K562 (cell line): ENCODE results near the gene ST6GALNAC6. TPM values are rescaled to one million over a fixed set of nuclear protein-coding genes. Genes with fewer than 3 reads are reported as not detected.

Source experiments
- ADNP ChIP-seq: fragments of 200-800 bp; sonication (Bioruptor generic); IDR thresholded peaks from 2 replicates; pipeline ENCODE4 v1.6.1; 2016; ENCODE audit warnings: missing genetic modification characterization, missing compliant biosample characterization
- ATF4 ChIP-seq: fragments of 450-650 bp; formaldehyde crosslinking; IDR thresholded peaks from 2 replicates; pipeline ENCODE4 v1.4.0; 2022; ENCODE audit warnings: mild to moderate bottlenecking, moderate library complexity
- CGGBP1 ChIP-seq: fragments of 250-450 bp; sonication (Bioruptor Pico); IDR thresholded peaks from 2 replicates; pipeline ENCODE4 v1.9.0; 2021; ENCODE audit warnings: mild to moderate bottlenecking
- HMG20A ChIP-seq: fragments of 450-650 bp; formaldehyde crosslinking; conservative IDR thresholded peaks from 2 replicates; pipeline ENCODE4 v1.4.0; 2020; ENCODE audit warnings: mild to moderate bottlenecking, mixed read lengths
- HMG20B ChIP-seq: fragments of 250-450 bp; sonication (Bioruptor Pico); IDR thresholded peaks from 2 replicates; pipeline ENCODE4 v1.5.0; 2021; ENCODE audit warnings: mild to moderate bottlenecking
- NCOA2 ChIP-seq, 2 experiments: fragments of 450-650 bp; IDR thresholded peaks; 2 replicates each; pipeline ENCODE4 v1.6.1; 2018; ENCODE audit warnings: mild to moderate bottlenecking in 2 of 2, moderate library complexity in 1 of 2; ENCODE audit not compliant: partially characterized antibody in 2 of 2
- NCOR1 ChIP-seq: fragments of 450-650 bp; IDR thresholded peaks from 2 replicates; pipeline ENCODE4 v1.6.1; 2016; ENCODE audit warnings: mild to moderate bottlenecking, moderate library complexity
- NFE2L1 ChIP-seq: fragments of 450-650 bp; IDR thresholded peaks from 2 replicates; pipeline ENCODE4 v1.6.1; 2016; ENCODE audit warnings: missing genetic modification characterization, low read depth, mild to moderate bottlenecking, missing compliant biosample characterization, moderate library complexity, borderline replicate concordance
- NUFIP1 ChIP-seq: fragments of 450-650 bp; IDR thresholded peaks from 2 replicates; pipeline ENCODE4 v1.6.1; 2018; ENCODE audit not compliant: partially characterized antibody
- PATZ1 ChIP-seq: fragments of 250-450 bp; sonication (Bioruptor Pico); IDR thresholded peaks from 2 replicates; pipeline ENCODE4 v1.5.0; 2020; ENCODE audit warnings: mild to moderate bottlenecking, borderline replicate concordance
- RAD51 ChIP-seq: fragments of 450-650 bp; IDR thresholded peaks from 2 replicates; pipeline ENCODE4 v1.7.1; 2016; ENCODE audit warnings: low read depth, mild to moderate bottlenecking, borderline replicate concordance
- RNF2 ChIP-seq: sonication (generic); IDR thresholded peaks from 2 replicates; pipeline ENCODE4 v1.6.1; 2016
- TARDBP ChIP-seq: fragments of 450-650 bp; IDR thresholded peaks from 2 replicates; pipeline ENCODE4 v1.6.1; 2016
- TFAP4 ChIP-seq: sonication (generic); formaldehyde crosslinking; IDR thresholded peaks from 2 replicates; pipeline ENCODE4 v1.8.0; 2022; ENCODE audit warnings: missing genetic modification reagents, mild to moderate bottlenecking, moderate library complexity, borderline replicate concordance
- YY1 ChIP-seq, 3 experiments: IDR thresholded peaks; 2 replicates each; pipeline ENCODE4 v1.6.1; 2011; ENCODE audit warnings: low read length in 2 of 3, mild to moderate bottlenecking in 2 of 3, moderate library complexity in 2 of 3, borderline replicate concordance in 1 of 3, control low read depth in 1 of 3, low read depth in 1 of 3; ENCODE audit not compliant: insufficient read depth in 3 of 3, insufficient replicate concordance in 2 of 3, control insufficient read depth in 1 of 3, insufficient read length in 1 of 3; ENCODE audit errors: extremely low read depth in 1 of 3
- ZFPM2 ChIP-seq: fragments of 250-450 bp; sonication (Bioruptor Pico); IDR thresholded peaks from 2 replicates; pipeline ENCODE4 v1.5.1; 2022; ENCODE audit warnings: mild to moderate bottlenecking
- ZNF134 ChIP-seq: fragments of 250-450 bp; sonication (Bioruptor Pico); conservative IDR thresholded peaks from 2 replicates; pipeline ENCODE4 v1.4.0; 2020
- ZNF197 ChIP-seq: fragments of 200-800 bp; sonication (Bioruptor generic); IDR thresholded peaks from 2 replicates; pipeline ENCODE4 v1.6.1; 2016; ENCODE audit warnings: low read depth, missing genetic modification characterization, missing compliant biosample characterization
- ZNF561 ChIP-seq: fragments of 450-650 bp; formaldehyde crosslinking; conservative IDR thresholded peaks from 2 replicates; pipeline ENCODE4 v1.4.0; 2020; ENCODE audit warnings: mild to moderate bottlenecking, moderate library complexity
- ZNF655 ChIP-seq: fragments of 250-450 bp; sonication (Bioruptor Pico); IDR thresholded peaks from 2 replicates; pipeline ENCODE4 v1.5.0; 2021
- polyA plus RNA-seq, 8 experiments: library from polyadenylated mRNA; depleted of rRNA in 4 of 8; stranded (reverse) in 5 of 8; unstranded in 3 of 8; fragments of >200 nt; fragmentation: Nextera tagmentation in 2 of 8; fragmentation: Illumina TruSeq in 1 of 8; extraction: Ambion mirVana in 2 of 8; extraction: Trizol in 1 of 8; gene quantifications; 2 replicates each; pipeline versions ENCODE4 v1.2.1 to v1.2.3, GENCODE V29; 2011 to 2014; ENCODE audit warnings: inconsistent platforms in 1 of 8, missing spikeins in 1 of 8
- total RNA-seq, 7 experiments: library from RNA; depleted of rRNA in 6 of 7; stranded (reverse); fragments of >200 nt in 6 of 7; fragmentation: Illumina TruSeq in 2 of 7; extraction: Trizol in 2 of 7; gene quantifications; 2 replicates each; pipeline versions ENCODE4 v1.2.1 to v1.2.3, GENCODE V29; 2011 to 2021; ENCODE audit warnings: low replicate concordance in 1 of 7

ST6GALNAC6 gene
- total and polyA plus RNA-seq, 9 of the 15 experiments (the other 6 are each of a cell fraction or from before 2014, with no cell fraction given), result 0.13 to 23.0 (median 14.5) TPM

- TF ChIP-seq YY1 (IDR thresholded peaks at IDR 0.05; ENCODE audit: borderline replicate concordance in 1 of 3, control insufficient read depth in 1 of 3, extremely low read depth in 1 of 3, insufficient read depth in 3 of 3, insufficient read length in 1 of 3, insufficient replicate concordance in 2 of 3, low read depth in 1 of 3, low read length in 2 of 3) (peak in 2 of 3 experiments; percentile 17 to 52), ZNF561 (CRISPR knock-in tag) (no peak), CGGBP1 (CRISPR knock-in tag) (no peak), ZFPM2 (CRISPR knock-in tag) (no peak), HMG20A (no peak), RAD51 (no peak), HMG20B (CRISPR knock-in tag) (no peak), ATF4 (no peak), NCOR1 (no peak), ZNF134 (CRISPR knock-in tag) (no peak), TARDBP (no peak), NCOA2 (IDR thresholded peaks at IDR 0.05; ENCODE audit: partially characterized antibody in 2 of 2) (no peak), ADNP (tag) (no peak), NFE2L1 (no peak), ZNF197 (no peak), ZNF655 (CRISPR knock-in tag) (no peak), PATZ1 (CRISPR knock-in tag) (no peak), TFAP4 (peak; percentile 78), RNF2 (no peak), NUFIP1 (no peak)
These were observed 38.2 kb upstream of the ST6GALNAC6 start, which contains the start of gene DPM2 (continued) for GRCh38 chr9:127937388-127938297.
